Fibroblast of villous mesenchyme (primary cell): ENCODE results near the gene PCNX1. TPM values are rescaled to one million over a fixed set of nuclear protein-coding genes. Genes with fewer than 3 reads are reported as not detected.

Experiments
- DNase-seq: peaks from one replicate; pipeline ENCODE4 v3.0.0-alpha.2; 2010; ENCODE audit warnings: low read depth
- H3K4me3 ChIP-seq: 2 replicates; pipeline ENCODE4 v1.5.1; 2011; ENCODE audit warnings: low read depth, mild to moderate bottlenecking, low read length
- CTCF ChIP-seq: IDR thresholded peaks from 2 replicates; pipeline ENCODE4 v1.5.1; 2012; ENCODE audit warnings: low read depth, mild to moderate bottlenecking, low read length; ENCODE audit not compliant: insufficient read depth
- total RNA-seq: library from RNA; depleted of rRNA; stranded (reverse); fragments of >200 nt; gene quantifications from 2 replicates; pipeline ENCODE4 v1.2.3, GENCODE V29; 2012

The PCNX1 gene
- total RNA-seq, 1 donor: 69.5 TPM

DNA sequence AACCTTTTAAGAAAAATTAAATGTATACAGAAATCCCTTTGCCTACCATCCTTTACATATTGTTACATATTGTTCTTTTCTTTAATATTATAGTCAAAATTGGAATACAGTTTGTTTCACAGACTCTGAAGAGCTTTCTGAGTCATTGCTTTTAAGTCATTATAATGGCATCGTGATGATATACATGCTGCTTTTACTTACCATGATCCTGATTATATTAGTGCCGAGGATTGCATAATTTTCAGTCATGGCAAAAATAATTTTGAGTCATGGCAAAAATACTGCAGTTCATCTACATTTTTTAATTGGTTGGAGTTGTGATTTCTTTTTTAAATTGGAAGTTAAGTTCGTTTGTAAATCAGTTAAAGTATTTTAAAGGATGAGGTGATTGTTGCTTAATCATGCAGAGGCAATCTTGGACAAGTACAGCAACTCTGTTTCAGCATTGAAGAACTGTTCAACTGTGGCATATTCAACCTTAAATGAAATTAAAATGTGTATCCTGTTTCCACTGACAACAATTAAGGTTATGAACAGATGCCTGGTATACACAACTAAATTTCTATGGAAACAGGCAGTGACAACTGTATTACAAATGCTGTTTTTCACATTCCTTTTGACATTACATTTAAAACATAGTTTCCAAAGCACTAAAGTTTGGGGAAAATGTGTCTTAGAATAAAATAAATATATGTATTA, 142.3 kb downstream of the PCNX1 start:
- H3K4me3 ChIP-seq: no peak overlapping the region
- DNase-seq: peak; percentile 47
- no peak for TF ChIP-seq CTCF

DNA sequence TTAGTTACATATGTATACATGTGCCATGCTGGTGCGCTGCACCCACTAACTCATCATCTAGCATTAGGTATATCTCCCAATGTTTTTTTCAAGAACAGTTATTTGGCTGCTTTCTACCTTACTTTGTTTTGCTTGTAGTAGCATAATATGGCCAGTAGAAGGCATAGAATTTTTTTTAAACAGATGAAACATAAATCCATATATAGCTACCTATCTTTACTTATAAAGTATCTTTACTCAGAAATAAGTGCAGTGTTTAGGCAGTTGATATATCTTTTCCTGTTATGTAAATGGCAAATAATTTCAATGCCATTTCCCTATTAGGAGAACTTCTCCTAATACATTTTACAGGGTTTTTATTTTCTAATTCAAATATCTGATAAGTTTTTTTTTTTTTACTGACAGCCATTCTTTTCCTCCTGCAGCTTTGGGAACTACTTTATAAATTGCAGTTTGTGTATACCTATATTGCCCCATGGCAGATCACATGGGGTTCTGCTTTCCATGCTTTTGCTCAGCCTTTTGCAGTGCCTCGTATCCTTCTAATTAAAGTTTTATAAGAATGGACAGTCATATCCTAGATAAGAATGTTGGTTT, 143.1 kb downstream of the PCNX1 start:
- H3K4me3 ChIP-seq: no peak overlapping the region
- TF ChIP-seq CTCF: peak; percentile 44
- DNase-seq: peak; percentile 15

DNA sequence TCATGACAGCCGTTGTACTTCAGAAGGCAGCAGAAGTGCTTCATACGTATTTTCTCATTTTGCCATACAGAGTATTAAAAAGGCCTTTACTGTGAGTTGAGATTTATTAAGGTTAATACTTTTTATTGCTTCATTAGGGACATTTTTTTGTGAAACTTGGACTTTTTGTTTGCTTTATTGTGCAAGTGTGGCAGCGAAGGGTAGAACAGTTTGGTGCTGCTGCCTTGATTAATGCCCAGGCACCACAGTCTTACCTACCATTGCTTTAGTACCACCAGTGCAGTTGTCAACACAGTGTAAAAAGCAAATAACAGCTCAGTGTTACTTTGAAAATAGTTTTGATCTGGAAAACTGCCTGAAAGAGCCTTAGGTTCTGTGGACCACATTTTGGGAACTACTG, 147.4 kb downstream of the PCNX1 start:
- no peak for TF ChIP-seq CTCF
- no peak overlapping the region for H3K4me3 ChIP-seq

GRCh38 chr14:71056168-71056567, 148.9 kb downstream of the PCNX1 start:
- DNase-seq: no peak
- no peak overlapping the region for H3K4me3 ChIP-seq
- no peak for TF ChIP-seq CTCF

More for the DNA sequence above, 147.4 kb downstream of the PCNX1 start:
- DNase-seq: no peak

DNA sequence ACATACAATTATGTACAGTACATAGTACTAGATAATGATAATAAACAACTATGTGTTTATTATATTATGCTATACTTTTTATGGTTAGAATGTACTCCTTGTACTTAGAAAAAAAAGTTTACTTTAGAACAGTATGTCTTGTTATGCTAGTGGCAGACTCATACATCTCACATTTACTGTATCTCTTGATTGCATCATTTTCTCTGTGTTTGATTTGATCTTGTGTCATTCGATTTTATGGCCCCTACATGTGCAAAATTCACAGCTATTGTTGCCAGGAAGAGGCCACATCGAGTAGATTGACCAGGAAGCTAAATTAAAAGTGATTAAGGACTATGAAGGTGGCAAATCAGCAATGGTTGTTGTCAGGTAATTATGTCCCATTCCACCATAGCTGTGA, 153.0 kb downstream of the PCNX1 start:
- H3K4me3 ChIP-seq: no peak overlapping the region
- TF ChIP-seq CTCF: no peak
- DNase-seq: peak; percentile 33

DNA sequence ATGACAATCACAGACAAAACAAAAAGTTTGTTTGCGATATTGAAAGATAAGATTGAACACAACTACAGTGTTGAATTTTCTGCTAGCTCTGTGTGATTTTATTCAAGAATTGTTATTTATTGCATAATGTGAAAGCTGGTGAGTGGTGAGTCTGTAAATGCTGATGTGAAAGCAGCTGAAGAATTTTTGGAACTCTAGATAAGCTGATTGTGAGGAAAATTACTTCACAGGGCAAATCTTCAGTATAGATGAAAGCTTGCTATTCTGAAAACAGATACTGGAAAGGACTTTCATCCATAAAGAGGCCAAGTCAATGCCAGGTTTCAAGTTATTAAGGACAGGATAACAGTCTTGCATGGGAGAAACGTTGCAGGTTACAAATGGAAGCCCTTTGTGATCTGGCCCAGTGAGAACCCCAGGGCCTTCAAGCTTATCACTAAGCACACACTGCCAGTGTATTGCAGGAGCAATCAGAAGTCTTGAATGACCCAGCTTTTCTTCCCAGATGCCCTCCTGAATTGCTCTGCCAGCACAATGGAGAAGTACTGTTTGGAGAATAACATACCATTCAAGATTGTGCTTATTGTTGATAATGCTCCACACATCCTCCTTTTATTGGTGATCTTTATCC, 153.7 kb downstream of the PCNX1 start:
- H3K4me3 ChIP-seq: no peak overlapping the region
- DNase-seq: peak; percentile 49
- TF ChIP-seq CTCF: no peak
